IgD-negative memory B cell (primary cell): ENCODE results near the gene ADRA2B. TPM values are rescaled to one million over a fixed set of nuclear protein-coding genes. Genes with fewer than 3 reads are reported as not detected.
A peak's percentile ranks its signal among the peaks of the same experiment; 100 is the strongest.

Experiments used
- H3K27ac Mint-ChIP-seq, 3 donors: one replicate each; pipeline ENCODE4 v1.8.0; 2020 to 2022; ENCODE audit warnings: mild to moderate bottlenecking in 3 of 3, mixed read lengths in 3 of 3, moderate library complexity in 1 of 3
- H3K27me3 Mint-ChIP-seq: one replicate; pipeline ENCODE4 v1.8.0; 2021; ENCODE audit warnings: mixed read lengths
- H3K36me3 Mint-ChIP-seq: one replicate; pipeline ENCODE4 v1.8.0; 2020; ENCODE audit warnings: mild to moderate bottlenecking, mixed read lengths
- H3K4me1 Mint-ChIP-seq, 3 donors: one replicate each; pipeline ENCODE4 v1.8.0; 2020 to 2022; ENCODE audit warnings: mixed read lengths in 3 of 3, mild to moderate bottlenecking in 1 of 3
- H3K4me3 Mint-ChIP-seq, 4 donors: one replicate each; pipeline ENCODE4 v1.8.0; 2020 to 2022; ENCODE audit warnings: mild to moderate bottlenecking in 4 of 4, mixed read lengths in 4 of 4, moderate library complexity in 3 of 4
- H3K9me3 Mint-ChIP-seq, 3 donors: one replicate each; pipeline ENCODE4 v1.8.0; 2020 to 2021; ENCODE audit warnings: mixed read lengths in 3 of 3, mild to moderate bottlenecking in 1 of 3
- polyA plus RNA-seq: library from polyadenylated mRNA; unstranded; fragments of 300-500 nt; fragmentation: Illumina TruSeq; gene quantifications from one replicate; pipeline ENCODE4 v1.2.3, GENCODE V29; 2021

The ADRA2B gene
- polyA plus RNA-seq, 1 donor from 2014 or later = not detected

GRCh38 chr2:96102596-96103186, 13.7 kb downstream of the ADRA2B start:
- H3K4me1 Mint-ChIP-seq = peaks cover 0 to 3% (median 2%) of the 10 kb centered on the region in 3 donors
- H3K27ac Mint-ChIP-seq = no peak overlapping the region
- no peaks in the 10 kb centered on the region for H3K36me3 Mint-ChIP-seq
- H3K9me3 Mint-ChIP-seq = peaks cover 0 to 5% (median 3%) of the 10 kb centered on the region in 3 donors
- no peaks in the 10 kb centered on the region for H3K27me3 Mint-ChIP-seq
- H3K4me3 Mint-ChIP-seq = no peak overlapping the region

GRCh38 chr2:96100893-96101304, 15.5 kb downstream of the ADRA2B start:
- Mint-ChIP-seq H3K36me3 (no peaks in the 10 kb centered on the region), H3K9me3 (peaks cover 0 to 5% (median 3%) of the 10 kb centered on the region in 3 donors), H3K4me1 (peaks cover 0 to 3% (median 1%) of the 10 kb centered on the region in 3 donors), H3K27me3 (no peaks in the 10 kb centered on the region), H3K4me3 (no peak overlapping the region), H3K27ac (peak overlapping the region in 1 of 3 donors; percentile 31)

- Mint-ChIP-seq H3K27ac (no peak overlapping the region), H3K4me1 (peaks cover 0 to 3% (median 1%) of the 10 kb centered on the region in 3 donors), H3K27me3 (no peaks in the 10 kb centered on the region), H3K4me3 (peak overlapping the region in 1 of 4 donors; percentile 54), H3K36me3 (no peaks in the 10 kb centered on the region), H3K9me3 (peaks cover 0 to 3% (median 2%) of the 10 kb centered on the region in 3 donors)
These were observed 16.2 kb downstream of the ADRA2B start for GRCh38 chr2:96099861-96100798.

GRCh38 chr2:96098900-96099590, 17.3 kb downstream of the ADRA2B start:
- Mint-ChIP-seq H3K36me3 (no peaks in the 10 kb centered on the region), H3K27me3 (no peaks in the 10 kb centered on the region), H3K4me1 (peaks cover 0 to 1% (median 0%) of the 10 kb centered on the region in 3 donors), H3K27ac (no peak overlapping the region), H3K9me3 (no peaks in the 10 kb centered on the region), H3K4me3 (no peak overlapping the region)

- Mint-ChIP-seq H3K36me3 (no peaks in the 10 kb centered on the region), H3K27ac (no peak overlapping the region), H3K9me3 (no peaks in the 10 kb centered on the region), H3K4me1 (no peaks in the 10 kb centered on the region), H3K27me3 (no peaks in the 10 kb centered on the region), H3K4me3 (no peak overlapping the region)
These were observed 18.2 kb downstream of the ADRA2B start for GRCh38 chr2:96097951-96098823.

GRCh38 chr2:96097441-96097840, 18.9 kb downstream of the ADRA2B start:
- H3K27me3 Mint-ChIP-seq = peaks cover under 1% of the 10 kb centered on the region
- H3K27ac Mint-ChIP-seq = no peak overlapping the region
- no peak overlapping the region for H3K4me3 Mint-ChIP-seq
- H3K4me1 Mint-ChIP-seq = no peaks in the 10 kb centered on the region
- H3K36me3 Mint-ChIP-seq = no peaks in the 10 kb centered on the region
- H3K9me3 Mint-ChIP-seq = no peaks in the 10 kb centered on the region

GRCh38 chr2:96095116-96095636, 21.2 kb downstream of the ADRA2B start:
- H3K4me1 Mint-ChIP-seq = no peaks in the 10 kb centered on the region
- no peak overlapping the region for H3K27ac Mint-ChIP-seq
- peaks cover 0 to 3% (median 0%) of the 10 kb centered on the region in 3 donors for H3K9me3 Mint-ChIP-seq
- no peaks in the 10 kb centered on the region for H3K36me3 Mint-ChIP-seq
- H3K4me3 Mint-ChIP-seq = no peak overlapping the region
- peaks cover 6% of the 10 kb centered on the region for H3K27me3 Mint-ChIP-seq

GRCh38 chr2:96093528-96093927, 22.8 kb downstream of the ADRA2B start:
- Mint-ChIP-seq H3K27me3 (peaks cover 6% of the 10 kb centered on the region), H3K9me3 (peaks cover 0 to 3% (median 0%) of the 10 kb centered on the region in 3 donors), H3K27ac (no peak overlapping the region), H3K36me3 (no peaks in the 10 kb centered on the region), H3K4me3 (no peak overlapping the region), H3K4me1 (no peaks in the 10 kb centered on the region)

- Mint-ChIP-seq H3K4me1 (no peaks in the 10 kb centered on the region), H3K36me3 (no peaks in the 10 kb centered on the region), H3K9me3 (peaks cover 0 to 3% (median 0%) of the 10 kb centered on the region in 3 donors), H3K27me3 (peaks cover 6% of the 10 kb centered on the region), H3K27ac (no peak overlapping the region), H3K4me3 (no peak overlapping the region)
These were observed 23.4 kb downstream of the ADRA2B start for GRCh38 chr2:96092951-96093350.

- no peak overlapping the region for H3K27ac Mint-ChIP-seq
- peaks cover 0 to 3% (median 0%) of the 10 kb centered on the region in 3 donors for H3K9me3 Mint-ChIP-seq
- H3K36me3 Mint-ChIP-seq = no peaks in the 10 kb centered on the region
- H3K27me3 Mint-ChIP-seq = peaks cover 10% of the 10 kb centered on the region
- no peak overlapping the region for H3K4me3 Mint-ChIP-seq
- H3K4me1 Mint-ChIP-seq = no peaks in the 10 kb centered on the region
These were observed 23.8 kb downstream of the ADRA2B start for GRCh38 chr2:96092573-96092877.

GRCh38 chr2:96091711-96092572, 24.4 kb downstream of the ADRA2B start:
- Mint-ChIP-seq H3K4me3 (no peak overlapping the region), H3K4me1 (peaks cover 0 to 2% (median 0%) of the 10 kb centered on the region in 3 donors), H3K9me3 (peaks cover 0 to 3% (median 3%) of the 10 kb centered on the region in 3 donors), H3K36me3 (no peaks in the 10 kb centered on the region), H3K27me3 (peaks cover 13% of the 10 kb centered on the region), H3K27ac (no peak overlapping the region)

GRCh38 chr2:96091141-96091710, 25.1 kb downstream of the ADRA2B start:
- Mint-ChIP-seq H3K4me1 (peaks cover 0 to 2% (median 0%) of the 10 kb centered on the region in 3 donors), H3K4me3 (no peak overlapping the region), H3K36me3 (no peaks in the 10 kb centered on the region), H3K27me3 (peaks cover 13% of the 10 kb centered on the region), H3K27ac (peak overlapping the region in 1 of 3 donors; percentile 59), H3K9me3 (peaks cover 3 to 5% (median 4%) of the 10 kb centered on the region in 3 donors)
